ENCODE measurements around the gene KLF11. TPM values are rescaled to one million over a fixed set of nuclear protein-coding genes. Genes with fewer than 3 reads are reported as not detected.

The KLF11 gene
- total and polyA plus RNA-seq, 10 donors, result 5.4 to 46.1 (median 30.1) TPM

DNA sequence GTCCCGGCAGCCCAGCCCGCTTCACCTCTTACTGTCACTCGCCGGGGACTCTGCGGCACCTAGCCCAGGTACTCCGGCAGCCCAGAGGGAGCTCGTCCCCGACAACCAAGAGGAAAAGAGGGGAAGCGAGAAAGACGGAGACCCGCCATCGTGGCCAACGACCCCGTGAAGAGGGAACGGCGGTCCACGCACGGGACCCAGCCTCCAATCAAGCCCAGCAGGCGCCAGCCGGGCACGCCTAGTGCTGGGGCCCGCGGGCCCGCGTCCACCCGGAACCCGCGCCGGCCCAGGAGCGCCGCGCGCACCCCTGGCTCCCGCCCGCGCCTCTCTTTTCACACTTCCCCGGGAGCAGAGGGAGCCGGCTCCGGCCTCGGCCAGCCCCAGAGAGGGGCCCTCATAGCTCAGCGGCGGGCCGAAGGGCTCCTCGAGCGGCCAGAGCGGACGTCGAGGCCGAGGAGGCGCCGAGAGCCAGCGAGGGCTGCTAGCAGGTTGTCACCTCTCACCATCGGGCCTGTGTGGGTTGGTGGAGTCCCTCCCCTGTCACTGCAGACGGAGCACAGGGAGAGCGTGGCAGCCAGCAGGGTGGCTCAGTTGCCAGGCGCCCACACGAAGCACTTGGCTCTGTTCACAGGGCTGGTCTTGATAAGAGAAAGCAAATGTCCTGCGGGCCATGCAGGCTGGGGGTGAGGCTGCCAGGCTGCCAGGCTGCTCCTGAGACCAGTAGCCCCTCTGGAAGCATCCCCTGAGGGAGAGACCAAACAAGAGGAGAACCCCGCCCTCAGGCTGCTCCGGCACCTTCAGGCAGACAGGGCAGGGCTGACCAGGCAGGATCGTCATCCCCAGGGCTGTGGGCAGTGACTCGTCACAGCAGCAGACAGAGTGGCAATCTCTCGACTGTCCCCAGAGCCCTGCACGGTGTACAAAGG lies 36.9 kb upstream of the KLF11 start:
- H3K4me1 ChIP-seq, result peaks cover 0 to 19% (median 11%) of the 10 kb centered on the region in 6 donors
- intact Hi-C loops (cut with DNase I; ENCODE audit: low total_unique reads), result no loop called here
- H3K36me3 ChIP-seq, result no peaks in the 10 kb centered on the region
- H3K27me3 ChIP-seq (replicated peaks in 1 of 7), result peaks cover 0 to 18% (median 0%) of the 10 kb centered on the region in 7 donors
- peak; percentile 71 for DNase-seq
- no peak for TF ChIP-seq POLR2A (IDR thresholded peaks at IDR 0.05)
- TF ChIP-seq POLR2AphosphoS5 (IDR thresholded peaks at IDR 0.05), result no peak
- TF ChIP-seq, protein P1, sequence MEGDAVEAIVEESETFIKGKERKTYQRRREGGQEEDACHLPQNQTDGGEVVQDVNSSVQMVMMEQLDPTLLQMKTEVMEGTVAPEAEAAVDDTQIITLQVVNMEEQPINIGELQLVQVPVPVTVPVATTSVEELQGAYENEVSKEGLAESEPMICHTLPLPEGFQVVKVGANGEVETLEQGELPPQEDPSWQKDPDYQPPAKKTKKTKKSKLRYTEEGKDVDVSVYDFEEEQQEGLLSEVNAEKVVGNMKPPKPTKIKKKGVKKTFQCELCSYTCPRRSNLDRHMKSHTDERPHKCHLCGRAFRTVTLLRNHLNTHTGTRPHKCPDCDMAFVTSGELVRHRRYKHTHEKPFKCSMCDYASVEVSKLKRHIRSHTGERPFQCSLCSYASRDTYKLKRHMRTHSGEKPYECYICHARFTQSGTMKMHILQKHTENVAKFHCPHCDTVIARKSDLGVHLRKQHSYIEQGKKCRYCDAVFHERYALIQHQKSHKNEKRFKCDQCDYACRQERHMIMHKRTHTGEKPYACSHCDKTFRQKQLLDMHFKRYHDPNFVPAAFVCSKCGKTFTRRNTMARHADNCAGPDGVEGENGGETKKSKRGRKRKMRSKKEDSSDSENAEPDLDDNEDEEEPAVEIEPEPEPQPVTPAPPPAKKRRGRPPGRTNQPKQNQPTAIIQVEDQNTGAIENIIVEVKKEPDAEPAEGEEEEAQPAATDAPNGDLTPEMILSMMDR (IDR thresholded peaks at IDR 0.05 in 8 of 11, conservative IDR thresholded peaks at IDR 0.05 in 3 of 11), result no peak
- 44 to 73% (median 63%) methylated on average over 45 to 64 of the region's 64 CpGs for WGBS, 5 donors
- no peaks in the 10 kb centered on the region for H3K9me3 ChIP-seq
- H3K4me3 ChIP-seq, result no peak overlapping the region
- H3K27ac ChIP-seq, result no peak overlapping the region

DNA sequence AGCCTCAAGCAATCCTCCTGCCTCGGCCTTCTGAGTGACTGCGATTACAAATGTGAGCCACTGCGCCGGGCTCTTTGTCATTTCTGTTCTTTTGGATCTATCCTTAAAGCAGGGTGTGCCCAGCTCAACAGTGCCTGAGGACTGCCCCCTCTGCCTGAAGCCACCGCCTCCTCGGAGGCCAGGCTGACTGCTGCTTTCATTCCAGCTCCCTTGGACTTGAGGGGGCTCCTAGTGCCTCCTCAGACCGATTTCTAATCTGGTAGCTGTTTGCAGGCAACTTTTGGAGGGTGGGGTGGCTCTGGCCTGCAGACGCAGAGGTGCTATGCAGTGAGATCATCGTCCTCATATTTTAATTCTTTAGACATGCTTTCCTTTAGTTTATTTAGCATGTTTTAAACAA lies 35.9 kb upstream of the KLF11 start:
- Histone ChIP-seq H3K36me3 (no peaks in the 10 kb centered on the region), H3K27me3 (replicated peaks in 1 of 7) (peaks cover 0 to 18% (median 0%) of the 10 kb centered on the region in 7 donors), H3K4me3 (no peak overlapping the region), H3K4me1 (peaks cover 0 to 19% (median 11%) of the 10 kb centered on the region in 6 donors), H3K27ac (no peak overlapping the region), H3K9me3 (no peaks in the 10 kb centered on the region)
- peak; percentile 24 for DNase-seq
- 77 to 94% (median 92%) methylated on average over 9 of the region's 9 CpGs for WGBS, 5 donors
- TF ChIP-seq POLR2AphosphoS5 (IDR thresholded peaks at IDR 0.05), result no peak
- TF ChIP-seq, protein P1 (IDR thresholded peaks at IDR 0.05 in 8 of 11, conservative IDR thresholded peaks at IDR 0.05 in 3 of 11), result no peak
- intact Hi-C loops (cut with DNase I; ENCODE audit: low total_unique reads), result no loop called here

DNA sequence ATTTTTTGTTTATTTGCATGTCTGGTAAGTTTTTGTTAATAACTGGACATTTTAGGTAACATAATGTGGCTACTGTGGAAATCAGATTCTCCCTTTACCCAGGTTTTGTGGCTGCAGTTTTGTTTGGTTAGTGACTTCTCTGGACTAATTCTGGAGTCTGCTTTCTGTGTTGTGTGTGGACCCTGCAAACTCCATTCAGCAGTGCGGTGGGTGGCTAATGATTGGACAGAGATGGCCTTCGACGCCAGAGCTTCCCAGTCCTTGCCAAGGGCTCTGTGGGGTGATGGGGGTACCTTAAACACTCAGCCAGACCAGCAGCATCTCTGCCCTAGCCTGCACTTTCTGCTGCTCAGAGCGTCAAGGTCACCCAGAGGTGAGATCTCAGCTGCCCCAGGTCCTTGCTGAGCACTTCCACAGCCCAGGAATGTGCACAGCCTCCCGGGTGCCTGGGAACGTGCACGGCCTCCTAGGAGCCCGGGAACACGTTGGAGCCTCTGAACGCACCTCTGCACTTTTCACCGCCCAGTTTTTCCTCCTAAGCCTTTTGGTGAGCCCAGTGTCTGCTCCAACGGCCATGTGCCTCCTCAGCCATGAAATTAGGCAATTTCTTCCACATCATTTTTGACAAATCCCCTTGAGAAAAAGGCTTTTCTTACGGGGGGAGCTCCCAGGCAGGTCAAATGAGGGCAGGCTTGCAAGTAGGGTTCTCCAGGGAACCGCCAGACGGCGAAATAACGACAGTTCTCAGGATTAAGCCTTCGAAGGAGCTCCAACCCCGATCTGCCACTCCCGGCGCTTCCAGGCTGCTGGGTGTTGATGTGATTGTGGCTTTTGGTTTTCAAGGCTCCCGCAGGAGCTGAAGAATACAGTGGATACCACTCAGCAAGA lies 35.2 kb upstream of the KLF11 start:
- peak; percentile 32 for DNase-seq
- intact Hi-C loops (cut with DNase I; ENCODE audit: low total_unique reads), result no loop called here
- Histone ChIP-seq H3K4me1 (peaks cover 0 to 19% (median 11%) of the 10 kb centered on the region in 6 donors), H3K27me3 (replicated peaks in 1 of 7) (peaks cover 0 to 18% (median 0%) of the 10 kb centered on the region in 7 donors), H3K27ac (no peak overlapping the region), H3K4me3 (no peak overlapping the region), H3K9me3 (no peaks in the 10 kb centered on the region), H3K36me3 (no peaks in the 10 kb centered on the region)
- WGBS, 5 donors, result 72 to 89% (median 86%) methylated on average over 20 to 22 of the region's 22 CpGs
- TF ChIP-seq POLR2A (IDR thresholded peaks at IDR 0.05), result no peak
- TF ChIP-seq, protein P1 (IDR thresholded peaks at IDR 0.05 in 8 of 11, conservative IDR thresholded peaks at IDR 0.05 in 3 of 11), result no peak
- TF ChIP-seq POLR2AphosphoS5 (IDR thresholded peaks at IDR 0.05), result no peak
